ENCODE data around the gene ZNG1F. TPM values are rescaled to one million over a fixed set of nuclear protein-coding genes. Genes with fewer than 3 reads are reported as not detected.
"Not testable (repeated sequence)": the region's sequence is repeated elsewhere in the genome, so short reads cannot be mapped to it uniquely, and the experiment has no call there.

Gene ZNG1F
- total and polyA plus RNA-seq, 4 experiments from 2014 or later: 3.7 to 9.7 (median 5.9) TPM

DNA sequence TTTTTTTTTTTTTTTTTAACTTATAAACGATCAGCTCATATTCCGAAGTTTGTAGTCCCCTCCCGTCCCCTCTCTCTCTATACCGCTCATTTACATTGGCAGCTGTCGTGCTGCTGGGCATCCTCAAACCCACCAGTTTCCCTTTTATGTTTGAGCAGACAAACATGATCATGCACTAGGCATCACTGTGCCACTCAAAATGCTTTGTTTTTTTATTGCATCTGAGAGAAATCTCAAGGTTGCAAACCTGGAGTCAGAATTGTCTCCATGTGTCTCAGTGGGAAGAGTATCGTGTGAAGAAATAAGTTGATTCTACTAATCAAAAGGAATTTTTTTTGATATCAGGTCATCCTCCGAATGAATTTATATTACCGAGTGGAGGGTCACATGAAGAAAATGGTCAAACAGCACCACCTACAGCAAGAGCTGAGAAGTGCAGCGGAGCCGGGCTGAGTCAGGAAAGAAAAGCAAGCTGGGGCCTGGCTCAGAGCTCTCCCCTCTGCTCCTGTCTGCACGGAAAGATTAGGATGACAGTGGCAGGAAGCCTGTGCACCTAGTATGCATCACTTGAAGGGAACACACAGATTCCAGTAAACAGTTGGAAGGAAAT lies 100.6 kb downstream of the ZNG1F start:
- H3K4me3 ChIP-seq (ENCODE audit: low read length in 2 of 2); H3K36me3 ChIP-seq (ENCODE audit: insufficient read depth, low read length); CTCF ChIA-PET (ENCODE audit: partially characterized antibody); H3K27me3 ChIP-seq (ENCODE audit: insufficient read depth, low read length); H3K9me3 Mint-ChIP-seq; H3K4me3 Mint-ChIP-seq; H3K9me3 ChIP-seq (ENCODE audit: control insufficient read depth in 1 of 2, low read length in 2 of 2); H3K27ac Mint-ChIP-seq; POLR2A ChIA-PET (ENCODE audit: partially characterized antibody); H3K36me3 Mint-ChIP-seq; H3K4me1 Mint-ChIP-seq; intact Hi-C loops (cut with micrococcal nuclease); H3K4me1 ChIP-seq (ENCODE audit: insufficient read depth, low read length); H3K27ac ChIP-seq (ENCODE audit: low read depth, low read length): not testable (repeated sequence)
- peaks cover 8 to 11% of the 10 kb centered on the region in 2 donors for H3K27me3 Mint-ChIP-seq
- DNase-seq: peak in 3 of 5 donors; percentile 22 to 42 (median 27)

DNA sequence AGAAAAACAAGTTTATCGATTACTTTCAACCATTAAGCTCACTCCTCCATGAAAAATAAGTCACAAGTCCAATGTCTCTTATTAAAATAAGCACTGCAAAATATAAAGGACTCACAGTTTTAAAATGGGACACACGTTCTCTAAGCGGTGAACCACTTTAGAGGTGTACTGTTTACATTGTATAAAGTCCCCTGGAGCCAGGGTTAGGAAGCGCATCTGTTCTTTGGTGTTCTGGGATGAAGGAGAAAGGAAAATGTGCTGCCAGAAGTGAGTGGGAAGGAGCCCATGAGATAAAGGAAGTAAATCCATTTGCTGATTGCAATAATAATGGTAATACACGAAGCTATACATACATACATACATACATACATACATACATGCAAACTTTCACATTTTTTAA lies 101.2 kb downstream of the ZNG1F start:
- H3K4me1 ChIP-seq (ENCODE audit: insufficient read depth, low read length); POLR2A ChIA-PET (ENCODE audit: partially characterized antibody); H3K27ac Mint-ChIP-seq; DNase-seq; H3K4me1 Mint-ChIP-seq; H3K27me3 ChIP-seq (ENCODE audit: insufficient read depth, low read length); intact Hi-C loops (cut with micrococcal nuclease); H3K4me3 ChIP-seq (ENCODE audit: low read length in 2 of 2); H3K9me3 ChIP-seq (ENCODE audit: control insufficient read depth in 1 of 2, low read length in 2 of 2); H3K9me3 Mint-ChIP-seq; H3K4me3 Mint-ChIP-seq; H3K36me3 ChIP-seq (ENCODE audit: insufficient read depth, low read length); H3K27ac ChIP-seq (ENCODE audit: low read depth, low read length); H3K36me3 Mint-ChIP-seq; CTCF ChIA-PET (ENCODE audit: partially characterized antibody): not testable (repeated sequence)
- peaks cover 8 to 11% of the 10 kb centered on the region in 2 donors for H3K27me3 Mint-ChIP-seq

DNA sequence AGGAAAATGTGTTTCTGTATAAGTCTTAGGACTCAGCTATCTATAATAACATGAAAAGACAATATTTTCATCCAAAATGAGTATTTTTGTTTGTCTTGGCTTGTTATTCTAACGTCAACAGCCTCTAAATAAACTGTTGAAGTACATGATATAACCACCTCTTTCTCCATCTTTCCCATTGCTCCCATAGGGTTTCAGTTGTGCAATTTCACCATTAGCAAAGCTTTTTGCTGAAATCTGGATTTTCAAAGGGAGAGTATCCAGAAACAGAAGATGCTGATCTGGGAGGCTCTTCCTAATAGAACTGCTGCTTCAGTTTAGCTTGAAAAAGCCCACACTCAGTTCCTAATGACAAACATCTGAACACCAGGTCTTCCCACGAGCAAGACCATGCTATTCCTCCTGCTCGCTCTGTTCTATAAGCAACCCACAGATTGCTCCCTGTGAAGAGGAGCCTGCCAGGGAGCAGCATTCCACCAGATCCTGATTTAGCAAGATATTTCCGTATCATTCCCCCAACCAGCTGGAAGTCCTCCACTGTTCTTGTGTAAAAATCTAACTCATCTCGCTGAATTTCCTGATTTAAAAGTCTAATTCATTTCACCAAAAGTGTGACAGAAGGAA lies 101.8 kb downstream of the ZNG1F start:
- H3K4me1 ChIP-seq (ENCODE audit: insufficient read depth, low read length); H3K9me3 ChIP-seq (ENCODE audit: control insufficient read depth in 1 of 2, low read length in 2 of 2); H3K9me3 Mint-ChIP-seq; H3K4me3 Mint-ChIP-seq; H3K4me3 ChIP-seq (ENCODE audit: low read length in 2 of 2); H3K4me1 Mint-ChIP-seq; POLR2A ChIA-PET (ENCODE audit: partially characterized antibody); H3K36me3 ChIP-seq (ENCODE audit: insufficient read depth, low read length); H3K27ac Mint-ChIP-seq; CTCF ChIA-PET (ENCODE audit: partially characterized antibody); H3K36me3 Mint-ChIP-seq; DNase-seq; intact Hi-C loops (cut with micrococcal nuclease); H3K27ac ChIP-seq (ENCODE audit: low read depth, low read length); H3K27me3 ChIP-seq (ENCODE audit: insufficient read depth, low read length): not testable (repeated sequence)
- peaks cover 10 to 13% of the 10 kb centered on the region in 2 donors for H3K27me3 Mint-ChIP-seq

DNA sequence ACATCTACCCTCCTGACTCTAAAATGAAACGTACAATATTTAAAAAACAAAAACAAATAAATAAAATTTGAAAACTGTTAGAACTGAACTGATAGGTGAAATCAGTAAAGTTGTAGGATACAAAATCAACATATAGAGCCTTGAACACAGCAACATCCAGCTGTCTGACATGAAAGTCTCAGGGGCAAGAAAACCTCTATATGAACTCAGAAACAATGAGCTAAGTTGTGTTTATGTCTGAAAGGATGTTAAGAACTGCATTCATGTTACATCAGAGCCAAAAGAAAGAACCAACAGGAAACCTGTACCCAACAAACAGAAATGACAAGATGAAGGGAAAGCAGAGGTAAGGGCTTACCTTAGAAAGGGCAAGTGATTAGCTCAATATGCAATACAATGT lies 102.4 kb downstream of the ZNG1F start:
- H3K36me3 ChIP-seq (ENCODE audit: insufficient read depth, low read length); H3K4me3 ChIP-seq (ENCODE audit: low read length in 2 of 2); H3K27ac Mint-ChIP-seq; CTCF ChIA-PET (ENCODE audit: partially characterized antibody); H3K9me3 Mint-ChIP-seq; H3K4me1 Mint-ChIP-seq; POLR2A ChIA-PET (ENCODE audit: partially characterized antibody); H3K4me3 Mint-ChIP-seq; H3K9me3 ChIP-seq (ENCODE audit: control insufficient read depth in 1 of 2, low read length in 2 of 2); DNase-seq; intact Hi-C loops (cut with micrococcal nuclease); H3K4me1 ChIP-seq (ENCODE audit: insufficient read depth, low read length); H3K27ac ChIP-seq (ENCODE audit: low read depth, low read length); H3K27me3 ChIP-seq (ENCODE audit: insufficient read depth, low read length); H3K36me3 Mint-ChIP-seq: not testable (repeated sequence)
- H3K27me3 Mint-ChIP-seq: peaks cover 11 to 13% of the 10 kb centered on the region in 2 donors

DNA sequence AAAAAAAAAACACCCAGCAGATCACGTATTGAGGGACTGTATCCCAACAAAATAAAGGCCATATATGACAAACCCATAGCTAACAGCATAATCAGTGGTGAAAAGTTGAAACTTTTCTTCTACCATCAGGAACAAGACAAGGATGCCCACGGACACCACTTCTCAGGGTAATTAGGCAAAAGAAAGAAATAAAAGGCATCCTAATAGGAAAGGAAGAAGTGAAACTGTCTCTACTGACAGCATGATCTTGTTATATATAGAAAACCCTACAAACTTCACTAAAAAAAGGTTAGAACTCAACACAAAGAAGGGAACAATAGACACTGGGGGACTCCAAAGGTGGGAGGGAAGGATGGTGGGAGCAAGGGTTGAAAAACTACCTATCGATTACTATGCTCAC lies 102.9 kb downstream of the ZNG1F start:
- H3K27me3 ChIP-seq (ENCODE audit: insufficient read depth, low read length); H3K4me1 ChIP-seq (ENCODE audit: insufficient read depth, low read length); H3K4me1 Mint-ChIP-seq; H3K4me3 ChIP-seq (ENCODE audit: low read length in 2 of 2); H3K27ac Mint-ChIP-seq; intact Hi-C loops (cut with micrococcal nuclease); H3K9me3 ChIP-seq (ENCODE audit: control insufficient read depth in 1 of 2, low read length in 2 of 2); H3K9me3 Mint-ChIP-seq; CTCF ChIA-PET (ENCODE audit: partially characterized antibody); H3K27ac ChIP-seq (ENCODE audit: low read depth, low read length); DNase-seq; H3K4me3 Mint-ChIP-seq; H3K36me3 Mint-ChIP-seq; H3K36me3 ChIP-seq (ENCODE audit: insufficient read depth, low read length); POLR2A ChIA-PET (ENCODE audit: partially characterized antibody): not testable (repeated sequence)
- peaks cover 11 to 13% of the 10 kb centered on the region in 2 donors for H3K27me3 Mint-ChIP-seq

DNA sequence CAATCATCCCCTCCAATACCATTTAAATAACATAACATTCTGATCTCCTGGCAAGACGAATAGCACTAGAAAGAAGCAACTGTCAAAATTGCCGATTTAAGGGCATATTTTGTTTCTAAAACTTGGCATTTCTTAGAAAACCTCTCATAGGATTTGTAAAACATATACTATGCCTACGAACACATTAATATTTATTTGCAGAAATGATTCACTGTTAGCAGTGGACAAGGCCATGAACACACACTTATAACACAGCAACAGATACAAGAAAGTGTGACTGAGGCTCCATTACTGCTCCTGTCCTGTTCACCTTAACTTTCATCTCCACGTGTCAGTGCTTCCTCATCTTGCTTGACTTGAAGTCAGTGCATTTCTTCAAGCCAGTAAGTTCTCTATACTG lies 106.8 kb downstream of the ZNG1F start:
- H3K4me1 Mint-ChIP-seq; intact Hi-C loops (cut with micrococcal nuclease); H3K27me3 Mint-ChIP-seq; CTCF ChIA-PET (ENCODE audit: partially characterized antibody); H3K4me3 ChIP-seq (ENCODE audit: low read length in 2 of 2); H3K27ac Mint-ChIP-seq; H3K36me3 Mint-ChIP-seq; H3K4me1 ChIP-seq (ENCODE audit: insufficient read depth, low read length); H3K9me3 Mint-ChIP-seq; DNase-seq; H3K27ac ChIP-seq (ENCODE audit: low read depth, low read length); H3K27me3 ChIP-seq (ENCODE audit: insufficient read depth, low read length); H3K9me3 ChIP-seq (ENCODE audit: control insufficient read depth in 1 of 2, low read length in 2 of 2); H3K4me3 Mint-ChIP-seq; POLR2A ChIA-PET (ENCODE audit: partially characterized antibody); H3K36me3 ChIP-seq (ENCODE audit: insufficient read depth, low read length): not testable (repeated sequence)

Small RNA genes within 50 kb of the gene (microRNA-seq; reads per million reads assigned to microRNA genes)
- gene MIR4477A (ENCODE audit: borderline microRNAs expressed, borderline number of aligned reads, borderline replicate concordance): not detected

Other genes starting within 250 kb of the ZNG1F start
- not detected for gene FOXD4L6, start 60.6 kb downstream of the ZNG1F start, total RNA-seq
- gene FOXD4L6, start 60.6 kb downstream of the ZNG1F start, polyA plus RNA-seq: not detected